GM21717 (cell line): Measurements from ENCODE around the gene PAK1.

Source experiments
- ATAC-seq: cut with Tn5 transposase; IDR thresholded peaks from one replicate; pipeline ENCODE4 v1.9.1; 2021; ENCODE audit warnings: mild to moderate bottlenecking, moderate library complexity; ENCODE audit not compliant: unreplicated experiment

PAK1 gene

DNA sequence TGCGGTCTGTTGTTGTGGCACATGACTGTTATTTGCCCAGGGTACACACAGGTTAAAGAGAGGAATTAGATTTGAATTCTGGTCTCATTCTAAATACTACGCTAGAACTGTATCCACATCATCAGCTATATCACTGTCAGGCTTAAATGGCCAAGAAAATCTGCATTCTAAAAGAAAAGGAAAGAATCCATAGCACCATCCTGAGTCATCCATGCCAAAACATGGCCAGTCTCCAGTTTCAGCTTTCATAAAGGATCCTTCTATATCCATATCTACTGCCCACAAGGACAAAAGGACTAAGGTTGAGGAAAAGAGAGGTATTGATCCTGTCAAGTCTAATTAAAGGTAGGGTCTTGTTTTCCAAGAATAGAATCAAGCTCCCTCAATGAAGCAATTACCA, 98.8 kb downstream of the PAK1 start:
- ATAC-seq: no peak

GRCh38 chr11:77374611-77375031, 99.3 kb downstream of the PAK1 start:
- ATAC-seq: no peak

- no peak for ATAC-seq
Observed at GRCh38 chr11:77374108-77374507, 99.8 kb downstream of the PAK1 start.

DNA sequence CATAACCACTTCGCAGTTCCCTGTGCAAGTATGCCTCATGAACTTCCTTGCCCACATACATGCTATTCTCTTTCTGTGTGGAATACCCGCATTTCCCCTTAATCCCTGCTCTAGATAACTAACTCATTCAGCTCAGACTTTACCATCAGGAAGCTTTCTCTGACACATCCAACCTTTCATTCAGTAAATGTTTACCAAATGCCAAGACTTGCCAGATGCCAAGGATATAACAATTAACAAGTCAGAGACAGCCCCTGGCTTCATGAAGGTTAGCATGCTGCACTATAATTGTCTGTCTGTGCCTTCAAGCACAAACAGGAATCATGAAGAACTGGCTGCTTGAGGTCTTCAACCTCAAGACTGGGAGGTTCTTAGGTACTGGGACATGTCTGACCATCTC, 101.2 kb downstream of the PAK1 start:
- no peak for ATAC-seq

DNA sequence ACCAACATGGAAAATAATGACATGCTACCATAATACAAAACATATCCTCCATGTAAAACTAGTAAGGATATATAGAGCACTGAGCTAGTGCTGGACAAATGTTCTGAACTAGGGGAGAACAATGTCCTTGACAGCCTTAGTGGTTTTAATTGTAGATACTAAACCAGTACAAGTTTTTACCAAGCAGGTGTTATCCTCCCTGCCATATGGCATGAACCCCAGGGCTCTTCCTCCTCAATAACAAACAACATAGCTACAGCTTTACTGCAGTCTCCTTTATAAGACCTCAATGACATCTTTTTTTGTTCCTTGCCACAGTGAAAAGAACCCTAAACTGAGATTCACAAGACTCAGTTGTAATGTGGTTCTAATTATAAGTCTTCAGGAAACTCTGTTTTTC, 102.2 kb downstream of the PAK1 start:
- no peak for ATAC-seq

GRCh38 chr11:77370217-77370616, 103.7 kb downstream of the PAK1 start:
- no peak for ATAC-seq

- ATAC-seq: no peak
Observed at GRCh38 chr11:77361184-77361583, 112.7 kb downstream of the PAK1 start.

- no peak for ATAC-seq
Observed at GRCh38 chr11:77359481-77359880, 114.4 kb downstream of the PAK1 start.

- ATAC-seq: no peak
Observed at GRCh38 chr11:77353131-77353530, 120.8 kb downstream of the PAK1 start.

DNA sequence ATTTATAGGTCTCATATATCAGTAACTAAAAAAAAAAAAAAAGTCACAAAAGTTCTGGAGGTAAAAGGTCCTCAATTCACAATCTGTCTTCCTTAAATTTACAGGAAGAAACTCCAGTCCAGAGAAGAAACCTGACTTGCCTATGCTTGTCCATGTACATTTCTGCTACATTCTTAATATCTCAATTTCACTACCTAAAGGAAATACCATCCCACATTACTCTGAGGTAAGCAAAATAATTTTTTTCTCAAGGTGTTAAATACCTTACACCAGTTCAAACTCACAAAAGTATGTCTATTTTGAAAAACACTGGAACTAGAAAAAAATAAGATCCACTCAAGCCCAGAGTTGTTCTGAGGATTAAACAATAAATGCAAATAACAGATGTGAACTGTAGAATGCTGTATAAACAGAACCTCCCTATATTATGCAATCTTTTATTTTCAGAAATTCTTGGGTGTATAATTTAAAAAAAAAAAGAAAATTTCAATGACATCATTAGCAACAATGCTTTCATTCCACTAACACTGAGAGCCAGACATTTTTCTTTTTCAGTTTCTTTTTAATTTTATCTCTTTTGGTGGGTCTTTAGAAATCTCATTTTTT, 122.5 kb downstream of the PAK1 start:
- no peak for ATAC-seq

- no peak for ATAC-seq
Observed at GRCh38 chr11:77347948-77348347, 125.9 kb downstream of the PAK1 start.

GRCh38 chr11:77346906-77347603, 126.8 kb downstream of the PAK1 start:
- ATAC-seq: no peak

DNA sequence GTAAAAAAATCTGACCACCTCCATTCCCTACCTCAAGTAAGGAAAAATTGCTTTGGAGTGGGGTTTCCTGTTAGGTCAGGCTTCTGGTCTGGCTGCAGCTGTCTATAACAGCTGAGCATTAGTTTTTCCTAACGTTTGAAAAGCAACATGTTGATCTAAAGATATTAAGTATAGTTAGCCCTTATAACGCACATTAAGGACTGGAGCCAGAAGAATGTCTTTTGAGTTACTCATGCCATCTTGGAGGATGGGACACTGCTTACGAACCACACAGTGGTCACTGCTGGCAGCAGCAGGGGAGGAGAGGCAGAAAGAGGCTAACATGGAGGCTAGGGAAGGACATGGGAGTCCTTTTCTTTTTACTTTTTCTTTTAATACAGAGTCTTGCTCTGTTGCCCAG, 128.3 kb downstream of the PAK1 start:
- ATAC-seq: no peak

- ATAC-seq: no peak
Observed at GRCh38 chr11:77340501-77340900, 133.4 kb downstream of the PAK1 start.

DNA sequence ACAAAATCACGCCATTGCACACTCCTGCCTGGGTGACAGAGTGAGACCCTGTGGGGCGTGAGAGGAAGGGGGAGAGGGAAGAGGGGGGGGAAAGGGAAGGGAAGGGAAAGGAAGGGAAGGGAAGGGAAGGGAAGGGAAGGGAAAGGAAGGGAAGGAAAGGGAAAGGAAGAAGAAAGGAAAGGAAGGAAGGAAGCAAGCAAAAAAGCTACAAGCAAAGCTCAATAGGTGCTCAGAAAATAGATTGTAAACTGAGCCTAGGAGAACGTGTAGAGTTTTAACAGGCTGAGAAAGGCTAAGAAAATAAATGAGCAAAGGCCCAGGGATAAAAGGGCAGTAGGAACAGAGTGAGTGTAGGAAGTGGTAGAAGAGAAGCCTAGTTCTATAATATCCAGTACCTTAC, 141.6 kb downstream of the PAK1 start:
- ATAC-seq: no peak

GRCh38 chr11:77325159-77325558, 148.7 kb downstream of the PAK1 start:
- ATAC-seq: no peak

DNA sequence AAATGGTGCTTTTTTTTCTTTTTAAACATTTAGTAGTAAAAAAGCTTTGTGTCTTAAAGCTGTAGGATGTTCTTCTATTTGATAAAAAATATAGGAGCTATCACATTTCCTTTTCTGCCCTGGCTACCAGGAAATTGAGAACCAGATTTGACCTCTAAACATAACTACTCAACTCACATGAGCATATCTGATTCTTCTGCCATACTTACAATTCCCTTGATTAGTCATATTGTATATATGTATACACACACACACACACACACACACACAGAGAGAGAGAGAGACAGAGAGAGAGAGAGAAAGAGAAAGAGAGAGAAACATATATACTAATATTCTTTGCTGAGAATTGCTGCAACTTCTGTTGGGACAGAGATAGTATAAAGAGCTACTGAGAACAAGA, 149.4 kb downstream of the PAK1 start:
- ATAC-seq: no peak

GRCh38 chr11:77322926-77323590, 150.8 kb downstream of the PAK1 start:
- ATAC-seq: no peak

- ATAC-seq: no peak
Observed at GRCh38 chr11:77322506-77322905, 151.4 kb downstream of the PAK1 start.

GRCh38 chr11:77320351-77320750, 153.5 kb downstream of the PAK1 start:
- ATAC-seq: no peak

- ATAC-seq: no peak
Observed at GRCh38 chr11:77318600-77318999, 155.3 kb downstream of the PAK1 start.

- ATAC-seq: no peak
Observed at GRCh38 chr11:77316733-77317342, 157.1 kb downstream of the PAK1 start.
